Stimulated activated CD4-positive, alpha-beta T cell treated with anti-CD3 and anti-CD28 coated beads, Interleukin-2, amount 100 ng/mL, for 24 hours (primary cell): ENCODE data around the gene C1R.
"Not testable (repeated sequence)": the region's sequence is repeated elsewhere in the genome, so short reads cannot be mapped to it uniquely, and the experiment has no call there.

ENCODE experiments used
- DNase-seq, 2 donors: peaks; one replicate each; pipeline ENCODE4 v3.0.0-alpha.2; 2020

C1R gene

DNA sequence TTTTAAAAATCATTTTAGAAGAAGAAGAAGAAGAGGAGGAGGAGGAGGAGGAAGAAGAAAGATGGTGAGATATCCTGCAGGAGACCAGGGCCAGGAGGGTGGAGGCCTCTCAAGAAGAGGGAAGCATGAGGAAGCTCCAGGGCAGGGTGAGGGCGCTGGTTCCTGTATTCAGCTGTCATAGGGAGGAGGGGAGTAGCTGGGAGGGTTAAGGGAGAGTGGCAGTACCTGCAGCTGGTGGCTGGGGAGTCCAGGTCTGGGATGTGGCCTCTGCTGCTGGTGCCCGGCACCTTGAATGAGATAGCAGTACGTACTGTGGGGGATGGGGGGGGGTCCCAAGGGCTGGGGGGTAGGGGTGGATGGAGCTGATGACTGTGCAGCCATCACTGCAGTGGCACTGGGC lies 26.6 kb upstream of the C1R start:
- DNase-seq: no peak

DNA sequence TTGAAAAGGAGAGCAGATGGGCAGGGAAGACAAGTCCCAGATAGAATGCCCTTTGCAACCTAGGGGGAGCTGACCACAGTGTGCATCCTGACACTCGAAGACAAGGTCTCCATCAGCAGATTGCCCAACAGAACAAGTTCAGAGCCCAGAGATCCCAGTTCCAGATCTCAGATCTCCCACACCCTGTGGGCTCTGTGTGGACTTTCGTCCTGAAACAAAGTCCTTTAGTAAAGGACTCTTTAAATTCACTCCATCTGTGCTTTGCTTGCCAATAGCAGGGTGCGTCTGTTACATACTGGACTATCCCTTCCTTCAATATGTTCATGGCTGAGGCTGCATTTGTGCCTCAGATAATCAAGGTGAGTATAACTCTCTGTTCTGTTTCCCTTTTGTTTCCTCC lies 25.4 kb upstream of the C1R start:
- DNase-seq: no peak

GRCh38 chr12:7116916-7117315 lies 24.7 kb upstream of the C1R start:
- DNase-seq: no peak

DNA sequence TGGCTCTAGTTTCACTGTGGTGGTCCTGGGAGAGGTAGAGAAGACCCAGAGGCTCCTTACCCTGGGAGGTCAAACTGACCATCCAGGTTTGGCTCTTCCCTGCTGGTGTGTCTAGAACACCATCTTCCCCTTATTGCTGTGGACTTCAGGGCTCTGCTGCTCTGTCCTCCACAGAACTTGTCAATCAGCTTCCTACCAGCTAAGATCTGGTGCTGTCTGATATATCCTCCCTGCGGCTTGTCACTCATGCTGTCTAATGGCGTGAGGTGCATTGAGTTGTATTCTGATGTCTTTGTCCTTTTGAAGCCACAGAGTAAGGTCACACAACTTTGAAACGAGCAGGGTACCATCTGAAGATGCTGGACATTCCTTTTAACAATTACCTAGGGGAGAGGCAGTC lies 24.0 kb upstream of the C1R start:
- no peak for DNase-seq

DNA sequence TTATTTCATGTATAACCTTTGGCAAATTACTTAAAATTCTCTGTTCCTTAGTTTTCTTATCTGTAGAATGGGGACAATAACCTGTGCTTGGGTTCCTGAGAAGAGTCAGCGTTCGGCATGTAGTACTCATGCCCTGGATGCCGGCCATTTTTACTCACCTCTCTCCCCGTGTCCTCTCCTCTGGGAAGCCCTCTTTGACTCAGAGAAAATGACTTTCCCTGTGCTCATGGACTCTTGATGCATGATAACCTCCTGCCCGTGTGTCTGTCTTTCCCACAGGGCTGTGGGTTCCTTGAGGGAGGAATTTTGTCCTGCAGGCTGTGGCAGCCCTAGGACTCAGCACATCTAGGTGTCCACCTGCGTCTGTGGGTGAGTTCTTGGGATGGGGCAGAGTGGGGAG lies 22.6 kb upstream of the C1R start:
- no peak for DNase-seq

- no peak for DNase-seq
Observed at GRCh38 chr12:7114008-7114407, 21.8 kb upstream of the C1R start.

GRCh38 chr12:7113389-7113871 lies 21.2 kb upstream of the C1R start:
- DNase-seq: peak; percentile 29 to 42

- no peak for DNase-seq
Observed at GRCh38 chr12:7112041-7112440, 19.8 kb upstream of the C1R start.

DNA sequence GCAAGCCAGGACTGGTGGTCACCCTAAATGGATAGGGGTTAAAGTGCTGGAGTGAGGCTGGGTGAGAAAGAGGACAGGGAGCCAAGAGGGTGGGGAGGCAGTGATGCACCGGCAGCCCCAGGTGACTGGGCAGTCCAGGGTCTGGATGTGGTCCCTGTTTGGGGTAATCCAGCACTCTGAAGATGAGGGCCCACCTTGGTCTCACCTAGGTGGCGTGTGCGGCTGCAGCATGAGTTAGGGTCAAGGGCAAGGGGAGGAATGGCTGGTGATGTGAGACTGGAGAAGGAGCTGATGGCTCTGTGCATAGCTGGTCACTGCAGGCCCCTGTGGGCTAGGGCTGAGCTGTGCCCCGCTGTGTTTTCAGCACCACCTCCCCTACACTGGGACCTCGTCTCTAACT lies 18.4 kb upstream of the C1R start:
- DNase-seq: no peak

- no peak for DNase-seq
Observed at GRCh38 chr12:7109572-7109920, 17.3 kb upstream of the C1R start.

- peak; percentile 90 to 93 for DNase-seq
Observed at GRCh38 chr12:7108796-7109571, 16.7 kb upstream of the C1R start, which contains the start of gene C1RL. TSS of gene C1RL (minus strand) at chr12:7109214. CDS start at chr12:7109180, 34 bp downstream.

DNA sequence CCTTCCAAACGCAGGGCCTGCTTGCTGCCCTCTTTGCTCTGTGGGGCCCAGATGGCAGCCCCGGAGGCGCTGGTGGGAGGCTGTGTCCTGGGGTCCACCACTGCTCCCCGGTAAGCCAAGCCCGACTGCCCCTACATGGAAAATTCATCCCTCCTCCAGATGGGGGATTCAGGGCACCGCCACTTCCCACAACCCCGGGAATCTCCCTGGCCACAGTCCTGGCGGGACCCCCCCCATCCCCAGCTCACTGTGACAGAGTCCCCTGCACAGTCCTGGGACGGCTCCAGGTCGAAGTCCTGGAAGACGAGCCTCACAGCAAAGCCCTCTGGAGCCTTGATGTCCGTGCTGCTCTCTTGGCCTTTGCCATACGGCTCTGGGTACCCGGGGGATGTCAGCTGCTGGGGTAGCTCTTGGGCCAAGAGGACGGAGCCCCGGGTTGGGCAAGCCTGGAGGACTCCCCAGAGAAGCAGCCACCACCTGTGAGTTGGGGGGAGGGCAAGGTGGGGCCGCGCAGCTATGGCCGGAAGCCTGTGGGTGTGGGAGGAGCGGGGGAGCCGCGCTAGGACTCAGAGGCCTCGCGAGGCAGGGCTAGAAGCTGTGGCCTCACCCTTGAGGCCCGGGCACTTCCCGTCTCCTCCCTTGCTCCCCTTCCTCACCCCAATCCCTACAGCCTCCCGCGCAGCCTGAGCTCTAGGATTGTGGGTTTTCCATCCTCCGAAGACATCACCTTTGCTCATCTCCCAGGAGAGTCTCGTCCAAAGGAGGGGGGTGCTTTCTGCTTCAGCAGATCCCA lies 16.0 kb upstream of the C1R start:
- DNase-seq: peak; percentile 72 to 81

GRCh38 chr12:7107636-7108002 lies 15.4 kb upstream of the C1R start:
- no peak for DNase-seq

GRCh38 chr12:7107181-7107580 lies 14.9 kb upstream of the C1R start:
- DNase-seq: not testable (repeated sequence)

GRCh38 chr12:7106082-7106481 lies 13.8 kb upstream of the C1R start:
- DNase-seq: no peak

GRCh38 chr12:7103837-7104584 lies 11.8 kb upstream of the C1R start:
- no peak for DNase-seq

DNA sequence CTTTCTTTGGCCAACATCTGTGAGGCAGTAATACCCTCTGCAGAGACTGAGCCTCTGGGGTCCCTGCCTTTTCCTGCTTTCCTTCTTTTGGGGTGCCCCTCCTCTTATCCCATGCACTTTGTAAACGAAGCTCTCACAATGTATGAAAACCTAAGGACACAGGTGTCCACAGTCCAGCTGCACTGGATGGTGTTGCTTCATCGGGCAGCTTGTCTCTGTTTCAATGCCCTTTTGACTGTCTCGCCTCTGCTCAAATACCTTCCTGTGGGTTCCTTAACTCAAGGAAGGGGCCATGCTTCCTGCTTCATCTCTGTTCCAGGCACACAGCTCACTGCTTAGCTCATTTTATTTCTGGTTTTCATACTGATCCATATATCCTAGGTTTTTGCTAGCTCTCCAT lies 10.3 kb upstream of the C1R start:
- DNase-seq: no peak

- no peak for DNase-seq
Observed at GRCh38 chr12:7101694-7102131, 9.5 kb upstream of the C1R start.

- no peak for DNase-seq
Observed at GRCh38 chr12:7101047-7101693, 8.9 kb upstream of the C1R start.

DNA sequence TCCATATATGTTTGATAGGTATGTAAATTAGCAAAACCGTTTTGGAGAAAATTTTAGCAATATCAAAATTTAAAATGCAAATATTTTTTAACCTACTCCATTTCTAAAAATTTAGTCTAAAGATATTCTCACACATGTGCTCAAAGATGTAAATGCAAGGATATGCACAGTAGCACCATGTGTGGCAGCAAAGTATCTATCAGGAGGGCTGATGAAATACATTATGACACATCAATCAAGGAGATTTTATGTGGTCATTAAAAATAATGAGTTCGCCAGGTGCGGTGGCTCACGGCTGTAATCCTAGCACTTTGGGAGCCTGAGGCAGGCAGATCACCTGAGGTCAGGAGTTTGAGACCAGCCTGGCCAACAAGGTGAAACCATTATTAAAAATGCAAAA lies 8.0 kb upstream of the C1R start:
- DNase-seq: no peak

DNA sequence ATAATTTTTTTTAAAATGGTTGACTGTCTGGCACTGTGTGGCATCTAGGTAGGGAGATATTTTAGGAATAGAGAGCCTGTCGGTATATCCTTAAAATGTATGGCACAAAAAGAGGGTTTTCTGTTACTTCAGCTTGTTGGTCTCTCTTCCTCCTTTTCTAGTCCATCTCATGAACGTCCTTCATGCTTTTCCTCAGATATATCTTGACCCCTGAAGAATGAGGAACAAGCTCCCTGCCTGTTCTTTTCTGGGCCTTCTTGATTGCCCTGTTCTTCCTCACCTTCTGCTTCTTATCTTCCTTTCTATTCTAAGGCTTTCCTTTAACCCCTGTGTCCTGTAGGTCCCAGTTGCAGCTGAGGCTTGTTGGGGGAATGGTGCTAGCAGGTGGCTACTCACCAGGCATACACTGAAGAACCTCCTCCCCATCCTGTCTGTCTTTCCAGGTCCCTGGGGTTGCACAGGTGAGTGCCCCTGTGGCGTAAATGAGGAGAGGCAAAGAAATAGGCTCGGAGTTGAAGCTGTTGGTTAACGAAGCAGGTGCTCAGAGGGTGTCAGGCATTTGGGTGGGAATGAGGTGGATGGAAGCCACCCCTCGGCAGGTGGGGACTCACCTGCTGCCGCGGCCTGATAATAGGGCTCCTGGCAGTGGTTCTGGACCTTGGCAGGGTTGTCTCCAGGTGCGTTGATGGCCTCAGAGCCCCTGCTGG lies 7.2 kb upstream of the C1R start:
- DNase-seq: no peak

GRCh38 chr12:7096979-7097378 lies 4.7 kb upstream of the C1R start:
- DNase-seq: no peak
